ENCODE data around the gene SAMD13.

The SAMD13 gene

DNA sequence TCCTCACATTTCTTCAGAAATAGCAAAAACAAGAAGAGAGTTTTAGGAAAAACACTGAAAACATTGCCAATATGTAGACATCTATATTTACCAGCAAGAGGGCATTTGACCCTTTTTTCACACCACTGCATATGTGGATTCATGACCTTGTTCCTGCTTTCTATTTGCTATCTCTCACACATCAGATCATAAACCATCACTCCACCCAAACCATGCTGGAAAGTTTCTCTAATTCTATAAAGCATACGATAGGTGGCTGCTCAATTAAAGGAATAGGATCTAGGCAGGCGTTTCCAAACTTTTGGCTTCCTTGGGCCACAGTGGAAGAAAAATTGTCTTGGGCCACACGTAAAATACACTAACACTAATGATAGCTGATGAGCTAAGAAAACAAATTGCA is 35.6 kb upstream of the SAMD13 start:
- Histone ChIP-seq H3K4me3 (replicated peaks; ENCODE audit: insufficient read depth, low read length) (no peak overlapping the region), H3K27ac (replicated peaks) (no peak overlapping the region)

DNA sequence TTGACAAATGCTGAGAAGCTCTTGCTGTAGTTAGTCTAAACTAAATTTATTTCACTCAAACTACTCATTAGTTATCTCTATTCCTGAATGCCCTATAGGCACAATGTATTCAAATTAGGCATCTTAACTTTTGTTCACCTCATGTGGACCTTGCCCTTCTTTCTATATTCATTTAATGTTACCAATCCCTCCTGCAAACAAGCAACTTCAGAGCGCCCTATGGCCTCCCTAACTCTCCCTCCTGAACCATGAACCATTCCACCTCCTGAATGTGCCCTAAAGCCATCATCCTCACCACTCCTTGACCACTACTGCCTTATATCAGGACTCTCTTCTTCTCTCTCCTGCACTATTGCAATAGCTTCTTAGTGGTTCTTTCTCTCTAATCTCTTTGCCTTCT is 34.8 kb upstream of the SAMD13 start:
- DNase-seq (ENCODE audit: low read depth in 1 of 2, low spot score in 1 of 2) = no peak
- TF ChIP-seq, protein P1, sequence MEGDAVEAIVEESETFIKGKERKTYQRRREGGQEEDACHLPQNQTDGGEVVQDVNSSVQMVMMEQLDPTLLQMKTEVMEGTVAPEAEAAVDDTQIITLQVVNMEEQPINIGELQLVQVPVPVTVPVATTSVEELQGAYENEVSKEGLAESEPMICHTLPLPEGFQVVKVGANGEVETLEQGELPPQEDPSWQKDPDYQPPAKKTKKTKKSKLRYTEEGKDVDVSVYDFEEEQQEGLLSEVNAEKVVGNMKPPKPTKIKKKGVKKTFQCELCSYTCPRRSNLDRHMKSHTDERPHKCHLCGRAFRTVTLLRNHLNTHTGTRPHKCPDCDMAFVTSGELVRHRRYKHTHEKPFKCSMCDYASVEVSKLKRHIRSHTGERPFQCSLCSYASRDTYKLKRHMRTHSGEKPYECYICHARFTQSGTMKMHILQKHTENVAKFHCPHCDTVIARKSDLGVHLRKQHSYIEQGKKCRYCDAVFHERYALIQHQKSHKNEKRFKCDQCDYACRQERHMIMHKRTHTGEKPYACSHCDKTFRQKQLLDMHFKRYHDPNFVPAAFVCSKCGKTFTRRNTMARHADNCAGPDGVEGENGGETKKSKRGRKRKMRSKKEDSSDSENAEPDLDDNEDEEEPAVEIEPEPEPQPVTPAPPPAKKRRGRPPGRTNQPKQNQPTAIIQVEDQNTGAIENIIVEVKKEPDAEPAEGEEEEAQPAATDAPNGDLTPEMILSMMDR (IDR thresholded peaks at IDR 0.05; ENCODE audit: insufficient read depth, low read length) = no peak
- no peak for TF ChIP-seq SPI1 (IDR thresholded peaks at IDR 0.05; ENCODE audit: borderline replicate concordance, low read depth)
- TF ChIP-seq, protein P2, sequence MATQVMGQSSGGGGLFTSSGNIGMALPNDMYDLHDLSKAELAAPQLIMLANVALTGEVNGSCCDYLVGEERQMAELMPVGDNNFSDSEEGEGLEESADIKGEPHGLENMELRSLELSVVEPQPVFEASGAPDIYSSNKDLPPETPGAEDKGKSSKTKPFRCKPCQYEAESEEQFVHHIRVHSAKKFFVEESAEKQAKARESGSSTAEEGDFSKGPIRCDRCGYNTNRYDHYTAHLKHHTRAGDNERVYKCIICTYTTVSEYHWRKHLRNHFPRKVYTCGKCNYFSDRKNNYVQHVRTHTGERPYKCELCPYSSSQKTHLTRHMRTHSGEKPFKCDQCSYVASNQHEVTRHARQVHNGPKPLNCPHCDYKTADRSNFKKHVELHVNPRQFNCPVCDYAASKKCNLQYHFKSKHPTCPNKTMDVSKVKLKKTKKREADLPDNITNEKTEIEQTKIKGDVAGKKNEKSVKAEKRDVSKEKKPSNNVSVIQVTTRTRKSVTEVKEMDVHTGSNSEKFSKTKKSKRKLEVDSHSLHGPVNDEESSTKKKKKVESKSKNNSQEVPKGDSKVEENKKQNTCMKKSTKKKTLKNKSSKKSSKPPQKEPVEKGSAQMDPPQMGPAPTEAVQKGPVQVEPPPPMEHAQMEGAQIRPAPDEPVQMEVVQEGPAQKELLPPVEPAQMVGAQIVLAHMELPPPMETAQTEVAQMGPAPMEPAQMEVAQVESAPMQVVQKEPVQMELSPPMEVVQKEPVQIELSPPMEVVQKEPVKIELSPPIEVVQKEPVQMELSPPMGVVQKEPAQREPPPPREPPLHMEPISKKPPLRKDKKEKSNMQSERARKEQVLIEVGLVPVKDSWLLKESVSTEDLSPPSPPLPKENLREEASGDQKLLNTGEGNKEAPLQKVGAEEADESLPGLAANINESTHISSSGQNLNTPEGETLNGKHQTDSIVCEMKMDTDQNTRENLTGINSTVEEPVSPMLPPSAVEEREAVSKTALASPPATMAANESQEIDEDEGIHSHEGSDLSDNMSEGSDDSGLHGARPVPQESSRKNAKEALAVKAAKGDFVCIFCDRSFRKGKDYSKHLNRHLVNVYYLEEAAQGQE (IDR thresholded peaks at IDR 0.05; ENCODE audit: insufficient replicate concordance, low read depth) = no peak
- TF ChIP-seq GABPA (IDR thresholded peaks at IDR 0.05; ENCODE audit: low read depth) = no peak
- TF ChIP-seq POLR2AphosphoS5 (IDR thresholded peaks at IDR 0.05; ENCODE audit: low read depth) = no peak
- Histone ChIP-seq H3K4me3 (replicated peaks; ENCODE audit: insufficient read depth, low read length) (no peak overlapping the region), H3K27ac (replicated peaks) (no peak overlapping the region), H3K27me3 (ENCODE audit: insufficient read depth, poor library complexity, severe bottlenecking) (no peaks in the 10 kb centered on the region)

More for the DNA sequence above, 35.6 kb upstream of the SAMD13 start:
- no peaks in the 10 kb centered on the region for H3K27me3 ChIP-seq (ENCODE audit: insufficient read depth, poor library complexity, severe bottlenecking)
- TF ChIP-seq, protein P1 (IDR thresholded peaks at IDR 0.05; ENCODE audit: insufficient read depth, low read length) = no peak
- TF ChIP-seq POLR2AphosphoS5 (IDR thresholded peaks at IDR 0.05; ENCODE audit: low read depth) = no peak
- TF ChIP-seq GABPA (IDR thresholded peaks at IDR 0.05; ENCODE audit: low read depth) = no peak
- no peak for TF ChIP-seq SPI1 (IDR thresholded peaks at IDR 0.05; ENCODE audit: borderline replicate concordance, low read depth)
- TF ChIP-seq, protein P2 (IDR thresholded peaks at IDR 0.05; ENCODE audit: insufficient replicate concordance, low read depth) = no peak
- no peak for DNase-seq (ENCODE audit: low read depth in 1 of 2, low spot score in 1 of 2)

DNA sequence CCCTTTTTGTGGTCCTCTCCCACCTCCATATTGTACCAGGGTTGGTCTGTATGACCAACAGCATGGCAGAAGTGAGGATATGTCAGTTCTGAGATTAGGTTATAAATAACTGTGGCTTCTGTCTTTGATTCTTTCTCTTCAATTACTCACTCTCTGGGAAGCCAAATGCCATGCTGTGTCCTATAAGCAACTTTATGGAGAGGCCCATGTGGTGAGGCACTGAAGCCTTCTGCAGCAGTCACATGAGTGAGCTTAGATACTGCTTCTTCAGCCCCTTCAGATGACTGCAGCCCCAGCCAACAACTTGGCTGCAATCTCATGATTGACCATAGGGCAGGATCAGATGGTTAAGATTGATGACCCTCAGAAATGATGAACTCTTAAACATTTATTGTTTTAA is 34.0 kb upstream of the SAMD13 start:
- no peak for DNase-seq (ENCODE audit: low read depth in 1 of 2, low spot score in 1 of 2)
- no peaks in the 10 kb centered on the region for H3K27me3 ChIP-seq (ENCODE audit: insufficient read depth, poor library complexity, severe bottlenecking)
- no peak overlapping the region for H3K27ac ChIP-seq (replicated peaks)
- no peak overlapping the region for H3K4me3 ChIP-seq (replicated peaks; ENCODE audit: insufficient read depth, low read length)
- TF ChIP-seq, protein P2 (IDR thresholded peaks at IDR 0.05; ENCODE audit: insufficient replicate concordance, low read depth) = no peak
- TF ChIP-seq POLR2AphosphoS5 (IDR thresholded peaks at IDR 0.05; ENCODE audit: low read depth) (no peak), SPI1 (IDR thresholded peaks at IDR 0.05; ENCODE audit: borderline replicate concordance, low read depth) (no peak), GABPA (IDR thresholded peaks at IDR 0.05; ENCODE audit: low read depth) (no peak)
- TF ChIP-seq, protein P1 (IDR thresholded peaks at IDR 0.05; ENCODE audit: insufficient read depth, low read length) = no peak
